ENCODE measurements around the gene MPEG1.

MPEG1 gene

DNA sequence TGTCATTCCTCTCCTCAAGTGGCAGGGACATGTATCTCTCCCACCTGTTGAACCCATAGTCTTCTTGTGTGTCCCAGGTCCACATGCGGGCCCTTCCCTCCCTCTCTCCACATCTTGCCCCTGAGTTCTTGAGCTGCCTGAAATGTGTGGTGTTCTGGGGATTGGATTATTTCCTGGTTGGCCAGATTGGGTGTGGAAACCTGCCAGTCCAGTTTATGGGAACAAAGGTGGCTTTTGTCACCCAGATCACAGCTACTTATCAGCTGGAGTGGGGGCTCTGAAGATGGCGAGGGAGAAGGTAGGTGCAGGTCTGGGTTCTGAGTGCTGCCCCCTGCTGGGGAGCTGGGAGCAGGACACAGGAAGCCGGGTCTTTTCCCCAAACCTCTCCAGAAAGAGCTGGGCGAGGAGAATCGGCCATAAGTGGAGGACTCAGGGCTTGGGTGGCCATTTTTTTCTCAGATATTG, 26.6 kb downstream of the MPEG1 start:
- DNase-seq, result peak; percentile 44

DNA sequence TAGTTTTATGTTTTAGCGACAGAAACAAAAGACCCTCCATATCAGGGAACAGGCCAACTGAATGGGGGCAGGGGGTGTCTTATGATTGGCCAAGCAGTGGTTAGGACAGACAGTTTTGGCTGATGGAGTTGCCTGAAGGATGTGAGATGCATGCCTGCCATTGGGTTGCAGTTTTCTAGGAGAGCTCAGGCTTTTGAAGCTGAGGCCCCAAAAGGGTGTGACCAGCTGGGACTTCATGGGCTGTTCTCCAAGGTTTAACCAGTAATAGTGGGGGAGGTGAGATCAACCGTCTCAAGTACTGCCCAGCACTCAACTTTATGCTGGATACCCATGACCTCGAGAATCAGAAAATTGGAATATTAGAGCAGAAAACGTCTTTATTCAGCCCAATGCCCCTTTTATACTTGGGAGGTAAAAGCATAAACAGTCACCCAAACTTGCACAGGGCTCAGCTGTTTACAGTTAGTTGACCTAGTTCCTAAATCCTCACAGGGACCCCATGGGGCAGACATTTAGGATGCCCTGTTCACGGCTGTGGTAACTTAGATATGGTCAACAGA, 27.3 kb downstream of the MPEG1 start:
- no peak for DNase-seq

DNA sequence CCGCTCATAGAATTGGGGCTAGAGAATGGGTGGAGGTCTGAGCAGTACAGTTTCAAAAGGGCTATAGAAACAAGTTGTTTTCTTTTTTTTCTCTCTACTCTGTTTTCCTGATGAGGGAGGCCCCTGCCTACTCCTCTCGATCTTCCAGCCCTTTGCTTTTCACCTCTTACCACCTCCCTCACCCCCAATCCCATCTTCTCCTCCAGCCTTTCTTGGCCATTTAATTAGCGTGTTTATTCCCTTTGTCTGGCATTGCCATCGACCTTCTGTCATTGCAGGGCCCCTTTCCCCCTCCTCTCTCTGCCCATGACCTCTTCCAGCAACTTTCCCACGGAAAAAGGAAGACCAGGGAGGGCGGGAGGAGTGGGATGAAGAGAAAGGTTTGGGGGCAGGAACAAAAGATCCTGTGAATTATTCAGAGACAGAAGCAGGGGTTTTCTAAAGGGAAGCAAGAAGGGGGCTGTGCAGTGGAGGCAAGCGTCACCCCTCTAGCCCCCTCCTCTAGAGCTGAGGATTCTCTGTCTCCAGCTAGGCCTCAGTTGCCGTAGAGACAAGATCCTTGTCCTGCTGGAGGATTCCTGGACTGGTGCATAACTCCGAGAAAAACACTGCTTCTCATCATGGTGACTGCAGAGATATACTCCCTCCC, 27.9 kb downstream of the MPEG1 start:
- DNase-seq, result no peak

DNA sequence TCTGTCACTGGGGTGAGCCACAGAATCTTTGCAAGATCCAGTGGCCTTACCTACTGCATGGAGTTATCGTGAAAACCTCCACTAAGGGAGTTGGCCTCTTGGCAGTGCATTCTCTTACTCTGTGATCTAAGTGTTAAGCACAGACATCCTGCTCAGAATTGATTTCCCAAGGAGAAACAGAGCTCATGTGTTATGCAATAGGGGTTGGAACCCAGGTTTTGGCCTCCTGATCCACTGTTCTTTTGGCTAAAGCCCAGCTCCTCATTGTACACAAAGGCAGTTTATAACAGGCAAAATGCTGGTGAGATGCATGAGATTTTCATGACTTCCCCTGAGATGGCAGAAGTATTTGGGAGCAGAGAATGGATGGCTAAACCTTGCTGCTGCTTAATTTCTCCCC, 29.0 kb downstream of the MPEG1 start:
- DNase-seq, result no peak

DNA sequence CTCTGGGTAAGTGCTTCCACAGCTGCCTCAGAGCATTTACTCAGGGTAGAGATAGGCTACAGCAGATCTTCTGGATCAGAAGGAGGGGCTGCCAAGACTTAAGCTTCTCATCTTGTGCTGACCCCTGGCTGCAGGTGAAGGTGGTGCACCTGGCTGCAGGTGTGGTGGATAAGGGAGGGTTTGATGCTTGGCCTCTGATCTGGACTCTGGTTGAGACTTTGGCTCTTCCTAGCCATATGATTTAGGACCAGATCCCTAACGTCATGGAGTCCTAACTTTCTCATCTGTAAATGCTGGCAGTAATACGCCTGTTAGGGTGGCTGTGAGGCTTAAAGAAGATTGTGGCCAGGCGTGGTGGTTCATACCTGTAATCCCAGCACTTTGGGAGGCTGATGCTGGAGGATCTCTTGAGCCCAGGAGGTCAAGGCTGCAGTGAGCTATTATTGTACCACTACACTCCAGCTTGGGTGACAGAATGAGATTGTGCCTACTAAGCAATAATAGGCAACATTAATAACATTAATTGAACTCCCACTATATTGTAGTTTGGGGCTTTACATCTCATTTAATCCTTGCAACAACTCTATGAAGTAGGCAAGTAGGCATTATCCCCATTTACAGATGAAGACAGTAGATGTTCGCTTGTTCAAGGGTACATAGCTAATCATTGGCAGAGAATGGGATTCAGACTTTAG, 30.1 kb downstream of the MPEG1 start:
- no peak for DNase-seq

DNA sequence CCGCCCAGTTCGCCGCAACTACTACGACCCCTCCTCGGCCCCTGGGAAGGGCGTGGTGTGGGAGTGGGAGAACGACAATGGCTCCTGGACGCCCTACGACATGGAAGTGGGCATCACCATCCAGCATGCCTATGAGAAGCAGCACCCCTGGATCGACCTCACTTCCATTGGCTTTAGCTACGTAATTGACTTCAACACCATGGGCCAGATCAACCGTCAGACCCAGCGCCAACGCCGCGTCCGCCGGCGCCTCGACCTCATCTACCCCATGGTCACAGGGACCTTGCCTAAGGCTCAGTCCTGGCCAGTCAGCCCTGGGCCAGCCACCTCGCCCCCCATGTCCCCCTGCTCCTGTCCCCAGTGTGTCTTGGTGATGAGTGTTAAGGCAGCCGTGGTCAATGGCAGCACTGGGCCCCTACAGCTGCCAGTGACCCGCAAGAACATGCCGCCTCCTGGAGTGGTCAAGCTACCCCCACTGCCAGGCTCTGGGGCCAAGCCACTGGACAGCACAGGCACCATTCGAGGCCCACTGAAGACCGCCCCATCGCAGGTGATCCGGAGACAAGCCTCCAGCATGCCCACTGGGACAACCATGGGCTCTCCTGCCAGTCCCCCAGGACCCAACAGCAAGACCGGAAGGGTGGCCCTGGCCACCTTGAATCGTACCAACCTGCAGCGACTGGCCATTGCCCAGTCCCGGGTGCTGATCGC, 30.8 kb downstream of the MPEG1 start:
- DNase-seq, result no peak

DNA sequence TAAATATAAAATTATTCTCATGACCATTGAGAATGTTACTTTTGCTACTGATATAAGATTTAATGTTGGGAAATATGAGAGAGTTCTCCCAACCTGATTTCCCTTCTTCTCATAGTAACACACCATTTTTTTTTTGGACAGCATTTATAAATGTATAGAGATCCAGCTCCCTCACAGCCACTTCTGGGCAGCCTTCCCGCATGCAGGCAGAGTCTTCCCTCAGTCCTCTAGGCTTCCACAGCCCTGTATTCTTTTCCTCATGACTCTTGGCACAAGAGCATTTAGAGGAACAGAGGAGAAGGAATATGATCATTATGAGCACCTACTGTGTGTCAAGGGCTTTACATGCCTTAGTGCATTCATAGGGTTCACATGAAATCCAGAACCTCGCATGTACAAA, 31.8 kb downstream of the MPEG1 start:
- DNase-seq, result no peak

DNA sequence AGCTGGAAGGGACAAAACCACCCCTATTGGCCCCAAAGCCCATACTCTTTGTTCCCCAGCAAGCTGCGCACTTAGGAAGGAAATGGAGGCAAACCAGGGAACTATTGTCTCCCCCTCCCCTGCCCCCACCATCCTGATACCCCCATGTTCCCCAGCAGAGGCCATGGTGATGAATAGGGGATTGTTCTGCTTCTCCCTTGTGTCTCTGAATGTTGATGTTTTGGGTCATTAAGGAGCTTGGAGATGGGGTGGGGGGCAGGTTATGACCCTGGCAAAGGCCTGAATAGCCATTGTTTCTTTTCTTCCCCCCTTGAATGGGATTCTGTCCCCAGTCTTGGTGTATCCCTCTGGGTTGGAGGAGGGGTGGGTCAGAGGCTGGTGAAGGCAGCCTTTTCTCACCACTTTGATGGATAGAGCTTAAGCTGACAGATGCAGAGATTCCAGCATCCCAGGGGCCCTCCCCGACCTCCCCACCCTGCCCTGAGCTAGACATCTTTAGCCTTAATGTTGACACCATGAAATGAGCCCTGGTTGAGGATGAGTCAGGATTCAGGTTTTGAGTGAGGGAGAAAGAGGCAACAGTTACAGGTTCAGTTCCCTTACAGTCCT, 32.5 kb downstream of the MPEG1 start:
- no peak for DNase-seq

DNA sequence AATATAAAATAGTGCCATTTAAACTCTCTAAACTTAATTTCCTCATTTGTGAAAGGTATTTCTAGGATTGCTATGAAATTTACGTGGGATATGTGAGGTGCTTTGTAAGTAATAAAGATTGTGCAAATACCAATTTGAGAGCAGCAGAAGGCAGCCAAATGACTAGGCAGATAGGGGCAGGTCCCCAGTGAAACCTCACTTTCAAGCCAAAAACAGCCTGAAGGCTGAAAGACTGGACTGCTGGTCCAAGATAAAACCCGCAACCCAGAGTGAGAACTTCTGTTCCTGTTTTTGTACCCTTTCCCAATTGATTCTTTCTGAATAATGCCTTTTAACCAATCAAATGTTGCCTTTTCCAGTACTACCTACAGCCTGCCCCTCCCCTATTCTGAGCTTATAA, 33.6 kb downstream of the MPEG1 start:
- DNase-seq, result no peak

DNA sequence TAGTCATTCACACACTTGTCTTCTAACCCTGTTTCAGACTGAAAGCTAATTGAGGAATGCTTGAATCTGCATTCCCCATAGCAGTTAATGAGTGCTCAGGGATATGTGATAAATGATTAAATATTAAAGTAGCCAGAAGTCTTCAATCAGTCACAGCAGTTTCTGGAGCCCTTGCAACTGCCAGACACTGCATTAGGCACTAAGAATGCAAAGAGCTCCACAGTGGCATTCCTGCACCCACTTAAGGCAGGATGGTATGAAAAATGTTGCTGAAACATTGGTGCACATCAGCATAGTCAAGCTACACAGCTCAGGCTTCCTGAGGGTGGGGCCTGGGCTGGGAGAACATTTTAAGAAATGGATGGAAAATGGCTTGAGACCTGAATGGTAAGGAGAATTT, 34.3 kb downstream of the MPEG1 start:
- no peak for DNase-seq

DNA sequence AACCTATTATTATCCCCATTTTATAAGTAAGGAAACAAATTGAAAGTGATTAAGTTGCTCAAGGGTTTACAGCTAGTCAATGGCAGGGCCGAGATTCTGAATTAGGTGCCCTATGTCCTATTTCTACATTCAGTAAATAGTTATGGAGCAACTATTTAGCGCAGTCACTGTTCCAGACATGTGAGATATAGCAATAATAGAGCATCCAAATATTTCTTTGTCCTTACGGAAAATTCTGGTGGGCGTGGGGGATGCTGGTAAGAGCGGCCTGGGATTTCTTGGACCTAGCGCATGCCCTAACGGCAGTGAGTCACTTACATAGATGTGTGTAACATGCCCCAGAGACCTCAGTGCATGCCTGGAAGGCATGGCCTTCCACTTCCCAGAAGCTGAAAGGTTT, 36.4 kb downstream of the MPEG1 start:
- no peak for DNase-seq

DNA sequence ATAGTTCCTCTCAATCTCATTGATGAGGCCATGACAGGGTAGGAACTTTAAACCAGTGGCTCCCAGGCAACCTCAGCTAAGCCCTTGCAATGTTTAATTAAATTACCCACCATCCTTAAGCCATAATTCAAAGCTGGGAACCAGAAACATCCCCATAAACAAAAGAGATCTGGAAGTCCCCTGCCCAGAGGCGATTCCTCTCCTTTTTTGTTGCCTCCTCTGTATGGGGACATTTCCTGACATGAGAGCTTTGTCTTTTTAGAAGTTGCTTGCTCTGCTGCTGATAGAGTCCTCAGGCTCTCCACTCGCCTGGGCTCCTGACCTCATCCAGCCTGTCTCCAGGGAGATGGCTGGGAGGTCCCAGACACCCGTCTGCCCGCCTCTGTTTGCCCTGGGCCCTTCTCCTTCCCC, 37.6 kb downstream of the MPEG1 start:
- DNase-seq, result no peak

DNA sequence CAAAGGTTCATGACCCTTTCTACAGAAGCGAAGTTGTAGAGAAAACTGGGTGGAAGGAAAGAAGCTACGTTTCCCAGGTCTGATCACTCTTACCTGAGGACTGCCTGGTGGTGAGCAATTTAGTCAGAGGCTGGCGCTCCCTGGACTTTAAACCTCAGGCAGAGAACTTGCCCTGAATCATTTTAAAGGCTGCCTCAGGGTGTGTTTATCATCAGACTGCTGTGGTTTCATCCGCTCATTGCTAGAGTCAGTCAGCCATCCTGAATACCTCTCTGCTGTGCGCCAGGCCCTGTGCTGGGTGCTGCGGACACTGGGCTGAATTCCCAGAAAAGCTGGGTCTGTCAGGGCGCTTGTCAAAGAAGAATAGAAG, 38.1 kb downstream of the MPEG1 start:
- no peak for DNase-seq

DNA sequence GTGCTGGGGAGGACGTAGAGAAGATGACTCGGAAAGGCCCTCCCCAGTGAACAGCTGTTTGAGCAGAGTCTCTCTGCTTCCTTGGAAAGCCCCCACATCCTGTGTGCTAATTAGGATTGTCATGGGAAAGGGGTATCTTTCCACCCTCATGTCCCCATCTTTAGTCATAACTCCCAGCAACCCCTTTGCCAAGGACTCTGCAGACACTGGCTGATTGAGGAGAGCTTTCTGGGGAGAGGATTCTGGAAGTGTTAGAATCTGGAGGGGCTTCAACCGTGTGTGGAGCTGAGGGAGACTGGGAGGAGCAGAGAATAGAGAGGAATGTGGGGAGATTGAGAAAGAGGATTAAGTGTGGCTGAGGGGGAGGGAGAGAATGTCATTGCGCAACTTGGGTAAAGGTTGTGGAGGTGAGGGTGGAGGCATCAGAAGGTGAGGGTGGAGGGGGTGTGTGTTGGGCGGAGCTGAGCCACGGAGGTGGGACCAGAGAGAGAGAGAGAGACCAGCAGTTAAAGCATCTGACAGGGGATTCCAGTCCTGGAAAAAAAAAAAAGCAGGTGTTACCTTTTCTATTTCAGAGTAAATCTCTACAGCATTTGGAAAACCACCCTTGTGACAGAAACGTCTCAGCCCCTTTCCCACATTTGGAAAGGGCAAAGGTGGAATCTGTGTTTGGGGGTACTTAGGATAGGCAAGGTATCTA, 38.6 kb downstream of the MPEG1 start:
- no peak for DNase-seq

DNA sequence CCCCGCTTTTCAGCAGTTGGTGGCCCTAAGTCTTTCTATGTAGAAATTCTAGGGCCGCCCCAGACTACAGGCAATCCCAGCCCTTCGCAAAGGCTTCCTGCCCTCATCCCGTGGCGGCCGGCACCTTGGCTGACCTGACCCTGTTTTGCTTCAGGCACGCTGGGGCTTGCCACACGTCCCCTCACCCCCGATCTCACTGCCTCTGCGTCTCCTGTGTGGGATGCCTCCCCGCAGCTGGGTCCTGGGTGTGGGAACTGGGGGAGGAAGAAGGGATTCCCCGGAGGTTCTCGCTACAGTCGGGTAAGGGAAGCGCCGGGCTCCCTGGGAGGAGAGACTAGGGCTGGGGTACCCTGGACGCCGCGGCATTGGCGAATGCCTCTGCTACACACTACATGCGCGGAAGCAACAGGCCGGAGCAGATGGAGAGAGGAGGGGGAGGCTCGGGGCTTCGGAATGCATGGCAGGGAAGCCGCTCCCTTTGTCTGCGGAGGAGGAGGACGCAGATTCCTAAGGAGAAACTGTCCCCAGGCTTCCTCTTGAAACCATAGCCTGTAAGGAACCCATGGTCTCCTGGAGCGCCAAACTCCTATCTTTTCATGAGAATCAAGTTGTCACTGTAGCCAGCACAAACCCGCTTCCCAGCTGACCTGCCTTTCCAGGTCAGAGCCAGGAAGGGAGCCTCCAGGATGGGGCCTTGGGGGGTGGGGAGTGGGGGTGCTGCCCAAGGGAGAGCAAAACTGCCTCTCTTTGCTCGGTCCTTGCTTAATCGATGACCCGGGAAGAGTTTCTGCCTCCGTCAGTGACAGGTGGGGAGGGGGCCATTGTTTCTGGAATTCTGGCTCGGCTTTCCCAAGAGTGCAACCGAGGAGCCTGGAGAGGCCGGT, 39.4 kb downstream of the MPEG1 start:
- DNase-seq, result no peak

DNA sequence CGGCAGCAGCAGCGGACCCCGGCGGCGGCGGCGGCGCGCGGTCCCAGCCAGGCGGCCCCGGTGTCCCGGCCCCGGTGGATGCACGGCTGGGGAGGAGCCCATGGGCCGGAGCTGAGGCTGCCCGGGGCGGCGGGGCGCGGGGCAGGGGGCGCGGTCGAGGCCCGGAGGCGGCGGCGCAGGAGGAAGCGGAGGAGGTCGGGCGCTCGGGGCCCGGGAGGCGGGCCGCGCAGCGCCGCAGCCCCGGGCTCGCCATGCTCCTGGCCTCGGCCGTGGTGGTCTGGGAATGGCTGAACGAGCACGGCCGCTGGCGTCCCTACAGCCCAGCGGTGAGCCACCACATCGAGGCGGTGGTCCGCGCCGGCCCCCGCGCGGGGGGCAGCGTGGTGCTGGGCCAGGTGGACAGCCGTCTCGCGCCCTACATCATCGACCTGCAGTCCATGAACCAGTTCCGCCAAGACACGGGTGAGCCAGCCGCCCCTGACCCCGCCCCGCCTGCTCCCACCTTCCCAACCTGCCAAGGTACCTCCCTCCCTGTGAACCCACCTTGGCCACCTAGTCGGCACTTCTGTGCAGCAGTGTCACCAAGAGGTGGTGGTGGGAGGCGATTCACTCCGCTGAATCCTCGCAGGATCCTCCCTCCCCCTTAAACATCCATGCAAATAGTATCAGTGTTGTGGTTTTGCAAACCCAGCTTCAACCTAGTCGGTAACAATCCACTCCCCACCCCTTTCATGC, 40.2 kb downstream of the MPEG1 start:
- no peak for DNase-seq

DNA sequence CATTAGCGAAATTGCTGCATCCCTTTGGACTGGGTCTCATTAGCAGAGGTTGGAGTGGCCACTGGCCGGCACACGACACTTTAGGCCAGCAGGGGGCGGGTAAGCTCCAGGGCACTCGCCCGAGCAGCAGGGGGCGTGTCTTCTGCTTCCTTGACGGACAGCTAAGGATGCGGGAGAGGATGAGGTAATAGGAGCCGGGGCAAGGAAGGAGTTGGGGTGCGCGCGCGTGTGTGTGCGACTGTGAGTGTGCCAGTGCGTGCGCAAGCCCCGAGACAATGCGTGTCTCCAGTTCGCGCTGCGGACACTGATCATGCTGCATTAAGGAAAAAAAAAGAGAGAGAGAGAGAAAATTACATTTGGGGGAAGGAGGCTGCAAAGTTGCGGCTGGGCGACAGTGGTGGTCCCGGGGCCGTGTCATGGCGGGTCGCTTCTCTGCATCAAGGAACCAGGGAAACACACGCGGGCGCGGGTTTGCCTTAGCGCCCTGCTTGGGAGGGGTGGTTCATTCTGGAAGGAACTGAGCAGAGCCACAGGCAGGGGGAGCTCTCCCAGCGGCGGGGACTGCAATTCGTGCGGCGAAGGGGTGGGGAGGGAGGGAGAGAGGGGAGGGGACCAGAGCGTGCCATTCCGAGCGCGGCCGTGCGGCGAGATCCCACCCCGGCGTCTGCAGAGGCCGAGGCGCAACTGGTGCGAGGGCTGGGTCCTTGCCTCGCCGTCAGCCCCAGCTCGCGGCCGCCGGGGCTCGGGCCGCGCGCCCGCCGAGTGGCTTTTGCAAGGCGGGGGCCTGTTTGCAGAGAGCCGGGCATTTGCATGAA, 41.0 kb downstream of the MPEG1 start, which contains the start of gene DTX4:
Gene DTX4, plus strand, starts transcription at position 625 of the 815 bp plus-strand sequence. CDS start 464 bp downstream, outside the sequence.
- DNase-seq, result peak; percentile 92

DNA sequence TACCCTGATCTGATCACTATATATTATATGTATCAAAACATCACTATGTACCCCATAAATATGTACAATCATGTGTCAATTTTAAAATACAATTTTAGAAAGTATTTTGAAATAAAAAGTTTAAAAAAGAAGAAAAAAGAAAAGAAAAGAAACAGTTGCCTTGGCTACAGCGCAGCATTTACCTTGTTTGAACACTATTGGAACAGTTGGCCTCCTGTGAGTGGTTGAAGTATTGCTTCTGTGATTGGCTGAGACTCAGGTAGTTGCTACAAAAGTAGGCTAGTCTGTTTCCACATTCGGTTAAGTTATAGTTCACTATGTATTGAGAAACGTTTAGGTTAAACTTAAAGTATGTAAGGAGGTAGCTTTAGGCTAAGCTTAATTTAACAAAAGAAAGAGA, 48.7 kb downstream of the MPEG1 start:
- DNase-seq, result no peak
